Measurements from ENCODE around the gene PRR20G.

DNA sequence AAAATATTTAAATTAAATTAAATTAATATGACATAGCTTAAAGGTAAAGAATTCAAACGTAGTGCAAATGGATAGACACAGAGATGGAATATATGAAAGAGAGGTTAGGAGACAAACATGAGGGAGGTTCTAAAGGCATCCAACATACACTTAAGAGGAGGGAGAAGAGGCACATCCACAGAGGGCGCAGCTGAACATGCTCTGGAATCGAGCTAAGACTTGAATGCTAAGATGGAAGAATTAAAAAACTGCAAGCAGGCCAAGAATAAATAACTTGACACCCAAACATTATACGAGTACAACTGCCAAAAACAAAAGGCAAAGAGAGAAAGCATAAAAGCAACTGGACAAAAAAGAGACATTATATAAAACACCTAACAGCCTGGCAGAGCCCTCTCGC is 9.1 kb upstream of the PRR20G start:
- TF ChIP-seq, protein P1, sequence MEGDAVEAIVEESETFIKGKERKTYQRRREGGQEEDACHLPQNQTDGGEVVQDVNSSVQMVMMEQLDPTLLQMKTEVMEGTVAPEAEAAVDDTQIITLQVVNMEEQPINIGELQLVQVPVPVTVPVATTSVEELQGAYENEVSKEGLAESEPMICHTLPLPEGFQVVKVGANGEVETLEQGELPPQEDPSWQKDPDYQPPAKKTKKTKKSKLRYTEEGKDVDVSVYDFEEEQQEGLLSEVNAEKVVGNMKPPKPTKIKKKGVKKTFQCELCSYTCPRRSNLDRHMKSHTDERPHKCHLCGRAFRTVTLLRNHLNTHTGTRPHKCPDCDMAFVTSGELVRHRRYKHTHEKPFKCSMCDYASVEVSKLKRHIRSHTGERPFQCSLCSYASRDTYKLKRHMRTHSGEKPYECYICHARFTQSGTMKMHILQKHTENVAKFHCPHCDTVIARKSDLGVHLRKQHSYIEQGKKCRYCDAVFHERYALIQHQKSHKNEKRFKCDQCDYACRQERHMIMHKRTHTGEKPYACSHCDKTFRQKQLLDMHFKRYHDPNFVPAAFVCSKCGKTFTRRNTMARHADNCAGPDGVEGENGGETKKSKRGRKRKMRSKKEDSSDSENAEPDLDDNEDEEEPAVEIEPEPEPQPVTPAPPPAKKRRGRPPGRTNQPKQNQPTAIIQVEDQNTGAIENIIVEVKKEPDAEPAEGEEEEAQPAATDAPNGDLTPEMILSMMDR (IDR thresholded peaks at IDR 0.05; ENCODE audit: insufficient read depth, low read depth, low read length) = no peak
- no peak for TF ChIP-seq EZH2 (IDR thresholded peaks at IDR 0.05; ENCODE audit: insufficient read depth, low read length)

Data from astrocyte (in vitro differentiated cells and primary cell).